PC-3 (cell line): Measurements from ENCODE around the gene BBOX1. TPM values are rescaled to one million over a fixed set of nuclear protein-coding genes. Genes with fewer than 3 reads are reported as not detected.

Experiments used
- ATAC-seq: fragments of 200-7000 bp; cut with Tn5 transposase; 2 replicates; pipeline ENCODE4 v1.9.1; 2020; ENCODE audit warnings: mild to moderate bottlenecking, moderate library complexity
- BruUV-seq: library from RNA; stranded (reverse); fragments of 400-500 nt; replicated peaks from 2 replicates; lab custom pipeline; 2021; lab: Mats Ljungman, UMichigan
- CTCF ChIA-PET: fragments of 300-600 bp; sonication (Branson Sonifier 250); formaldehyde crosslinking; loops from one replicate; lab custom pipeline; 2022; ENCODE audit warnings: antibody characterized with exemption; lab: Charles Lee
- POLR2A ChIA-PET: fragments of 300-600 bp; sonication (Branson Sonifier 250); formaldehyde crosslinking; loops from one replicate; lab custom pipeline; 2022; ENCODE audit warnings: antibody characterized with exemption; ENCODE audit not compliant: unreplicated experiment; lab: Charles Lee
- DNase-seq: peaks from one replicate; pipeline ENCODE4 v3.0.0-alpha.2; 2015
- H2AFZ ChIP-seq: fragments of 300-600 bp; sonication (generic); 2 replicates; pipeline ENCODE4 v1.6.0; 2016; ENCODE audit warnings: antibody characterized with exemption, low read length
- H3F3A ChIP-seq: fragments of 300-600 bp; sonication (generic); one replicate; pipeline ENCODE4 v1.6.0; 2017; ENCODE audit warnings: antibody characterized with exemption, low read length, control low read depth, mild to moderate bottlenecking; ENCODE audit not compliant: unreplicated experiment
- H3K27ac ChIP-seq: fragments of 300-600 bp; sonication (generic); 2 replicates; pipeline ENCODE4 v1.5.1; 2016; ENCODE audit warnings: mild to moderate bottlenecking, low read length
- H3K27me3 ChIP-seq: fragments of 300-600 bp; sonication (generic); 2 replicates; pipeline ENCODE4 v1.6.1; 2016; ENCODE audit warnings: low read length, mixed read lengths
- H3K36me3 ChIP-seq: fragments of 300-600 bp; sonication (generic); 2 replicates; pipeline ENCODE4 v1.6.1; 2016; ENCODE audit warnings: low read depth, mixed run types, low read length, mixed read lengths
- H3K4me1 ChIP-seq: fragments of 300-600 bp; sonication (generic); 2 replicates; pipeline ENCODE4 v1.5.1; 2016; ENCODE audit warnings: low read length; ENCODE audit not compliant: insufficient read depth
- H3K4me2 ChIP-seq: fragments of 300-600 bp; sonication (generic); 2 replicates; pipeline ENCODE4 v1.6.0; 2016; ENCODE audit warnings: low read length
- H3K4me3 ChIP-seq: fragments of 300-600 bp; sonication (generic); 2 replicates; pipeline ENCODE4 v1.5.1; 2016; ENCODE audit warnings: mild to moderate bottlenecking, low read length, mixed read lengths
- H3K79me2 ChIP-seq: fragments of 300-600 bp; sonication (generic); 2 replicates; pipeline ENCODE4 v1.6.1; 2017; ENCODE audit warnings: low read length, mixed read lengths
- H3K9ac ChIP-seq: fragments of 300-600 bp; sonication (generic); 2 replicates; pipeline ENCODE4 v1.6.0; 2016; ENCODE audit warnings: mild to moderate bottlenecking, low read length
- H3K9me2 ChIP-seq: fragments of 300-600 bp; sonication (generic); replicated peaks from 2 replicates; pipeline ENCODE4 v1.6.1; 2016; ENCODE audit warnings: mixed run types, low read length, mixed read lengths
- H3K9me3 ChIP-seq: fragments of 300-600 bp; sonication (generic); 2 replicates; pipeline ENCODE4 v1.6.1; 2016; ENCODE audit warnings: low read length, mixed read lengths
- H4K20me1 ChIP-seq: fragments of 300-600 bp; sonication (generic); 2 replicates; pipeline ENCODE4 v1.6.1; 2016; ENCODE audit warnings: low read length, mixed read lengths
- CTCF ChIP-seq: fragments of 300-600 bp; sonication (generic); conservative IDR thresholded peaks from 2 replicates; pipeline ENCODE4 v1.5.1; 2017; ENCODE audit warnings: antibody characterized with exemption, low read depth, mild to moderate bottlenecking, low read length
- EZH2 ChIP-seq: fragments of 300-600 bp; sonication (generic); IDR thresholded peaks from one replicate; pipeline ENCODE4 v1.6.1; 2017; ENCODE audit warnings: antibody characterized with exemption, mild to moderate bottlenecking, low read length; ENCODE audit not compliant: unreplicated experiment
- EZH2phosphoT487 ChIP-seq: fragments of 300-600 bp; sonication (generic); IDR thresholded peaks from 2 replicates; pipeline ENCODE4 v1.6.1; 2018; ENCODE audit warnings: mild to moderate bottlenecking, antibody characterized with exemption, low read length, borderline replicate concordance
- intact Hi-C: fragments of 100-400 bp; cut with micrococcal nuclease; formaldehyde crosslinking; loops from 2 replicates; pipeline ENCODE4 v1.9.0; 2023
- total RNA-seq: library from RNA; depleted of rRNA; stranded (reverse); fragments of >200 nt; gene quantifications from 2 replicates; pipeline ENCODE4 v1.2.3, GENCODE V29; 2014

Gene BBOX1
- total RNA-seq, 1 experiment from 2014 or later: not detected

DNA sequence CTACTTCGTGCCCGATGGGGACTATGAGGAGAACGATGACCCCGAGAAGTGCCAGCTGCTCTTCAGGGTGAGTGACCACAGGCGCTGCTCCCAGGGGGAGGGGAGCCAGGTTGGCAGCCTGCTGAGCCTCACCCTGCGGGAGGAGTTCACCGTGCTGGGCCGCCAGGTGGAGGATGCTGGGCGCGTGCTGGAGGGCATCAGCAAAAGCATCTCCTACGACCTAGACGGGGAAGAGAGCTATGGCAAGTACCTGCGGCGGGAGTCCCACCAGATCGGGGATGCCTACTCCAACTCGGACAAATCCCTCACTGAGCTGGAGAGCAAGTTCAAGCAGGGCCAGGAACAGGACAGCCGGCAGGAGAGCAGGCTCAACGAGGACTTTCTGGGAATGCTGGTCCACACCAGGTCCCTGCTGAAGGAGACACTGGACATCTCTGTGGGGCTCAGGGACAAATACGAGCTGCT, 46.0 kb upstream of the BBOX1 start:
- Histone ChIP-seq H3K27ac (no peak overlapping the region), H3K4me2 (no peak overlapping the region), H3K9me2 (no peaks in the 10 kb centered on the region), H3K36me3 (no peaks in the 10 kb centered on the region), H3K9ac (no peak overlapping the region), H3K4me3 (no peak overlapping the region), H3K79me2 (no peaks in the 10 kb centered on the region), H3K27me3 (peaks cover 5% of the 10 kb centered on the region; the same call in 1 of the 2 replicates), H4K20me1 (no peaks in the 10 kb centered on the region), H3K4me1 (no peaks in the 10 kb centered on the region), H3F3A (no peaks in the 10 kb centered on the region), H2AFZ (no peak overlapping the region), H3K9me3 (no peaks in the 10 kb centered on the region)
- ATAC-seq (no peak), DNase-seq (no peak)
- BruUV-seq: no TSS peak
- TF ChIP-seq EZH2: no peak
- TF ChIP-seq CTCF: no peak
- TF ChIP-seq EZH2phosphoT487: no peak
- ChIA-PET POLR2A (no interaction called here), CTCF (no interaction called here)
- intact Hi-C loops: no loop called here

- ATAC-seq: no peak
- intact Hi-C loops: no loop called here
Observed at GRCh38 chr11:26995701-26996460, 44.7 kb upstream of the BBOX1 start.

More at GRCh38 chr11:26995701-26996460, 44.7 kb upstream of the BBOX1 start:
- Histone ChIP-seq H3K4me3 (no peak overlapping the region), H3K9me2 (no peaks in the 10 kb centered on the region), H3K4me2 (no peak overlapping the region), H3K36me3 (no peaks in the 10 kb centered on the region), H3F3A (no peaks in the 10 kb centered on the region), H3K4me1 (no peaks in the 10 kb centered on the region), H3K9ac (no peak overlapping the region), H3K27ac (no peak overlapping the region), H3K27me3 (peaks cover 5% of the 10 kb centered on the region; the same call in 1 of the 2 replicates), H2AFZ (no peak overlapping the region), H3K79me2 (no peaks in the 10 kb centered on the region), H3K9me3 (no peaks in the 10 kb centered on the region), H4K20me1 (no peaks in the 10 kb centered on the region)
- TF ChIP-seq EZH2: no peak
- no peak for TF ChIP-seq CTCF
- no peak for TF ChIP-seq EZH2phosphoT487
- POLR2A ChIA-PET: no interaction called here
- DNase-seq: no peak
- CTCF ChIA-PET: no interaction called here
- no TSS peak for BruUV-seq
